GM12865 (cell line): ENCODE measurements around the gene GRK4.

Source experiments
- DNase-seq: peaks from one replicate; pipeline ENCODE4 v3.0.0; 2010; ENCODE audit warnings: low read depth
- H3K4me3 ChIP-seq: 2 replicates; pipeline ENCODE4 v1.5.1; 2011; ENCODE audit warnings: mild to moderate bottlenecking, low read depth, low read length, control low read depth
- CTCF ChIP-seq: IDR thresholded peaks from 2 replicates; pipeline ENCODE4 v1.5.1; 2011; ENCODE audit warnings: low read length, control low read depth, low read depth, inconsistent platforms; ENCODE audit not compliant: insufficient read depth; ENCODE audit errors: missing control alignments

GRK4 gene

DNA sequence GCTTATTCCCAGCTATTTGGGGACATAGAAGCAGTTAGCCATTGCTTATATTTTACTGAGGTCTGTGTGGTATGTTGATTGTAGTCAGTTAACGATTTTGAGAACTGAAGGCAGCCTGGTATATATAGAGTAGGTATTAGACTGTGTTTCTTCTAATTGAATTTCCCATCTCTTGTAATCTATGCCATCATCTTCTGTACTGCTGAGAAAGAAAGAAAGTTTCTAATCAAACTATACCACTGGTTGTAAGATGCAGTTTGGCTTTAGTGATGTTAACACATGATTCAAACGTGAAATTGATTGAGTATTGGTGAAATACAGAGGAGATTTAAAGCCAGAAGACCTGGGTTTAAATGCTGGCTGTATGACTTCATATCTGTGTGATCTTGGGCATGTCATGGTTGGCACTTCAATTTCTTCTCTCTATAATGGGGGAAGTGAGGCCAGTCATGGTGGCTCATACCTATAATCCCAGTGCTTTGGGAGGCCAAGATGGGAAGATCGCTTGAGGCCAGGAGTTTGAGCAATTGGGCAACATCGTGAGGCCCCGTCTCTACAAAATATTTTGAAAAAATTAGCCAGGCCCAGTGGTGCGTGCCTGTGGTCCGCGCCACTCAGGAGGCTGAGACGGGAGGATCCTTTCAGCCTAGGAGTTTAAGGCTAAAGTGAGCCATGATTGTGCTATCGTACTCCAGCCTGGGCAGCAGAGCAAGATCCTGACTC, 122.7 kb downstream of the GRK4 start:
- DNase-seq: no peak
- no peak overlapping the region for H3K4me3 ChIP-seq
- no peak for TF ChIP-seq CTCF

- no peak for DNase-seq
- TF ChIP-seq CTCF: no peak
- no peak overlapping the region for H3K4me3 ChIP-seq
These were observed 123.9 kb downstream of the GRK4 start for GRCh38 chr4:3087115-3087797.
